T-helper 1 cell treated with Interleukin-12 subunit alpha and Interleukin-12 subunit beta and Interleukin-4 antibody, amounts not matched to agents 30 ng/mL and 1 ng/mL, for 36 hours (primary cell): ENCODE results near the gene LRRFIP1. TPM values are rescaled to one million over a fixed set of nuclear protein-coding genes. Genes with fewer than 3 reads are reported as not detected.

Experiments
- intact Hi-C: fragments of 100-400 bp; cut with micrococcal nuclease; formaldehyde crosslinking; loops from one replicate; pipeline ENCODE4 v1.15.1; 2024
- total RNA-seq: library from RNA; stranded (reverse); gene quantifications from 2 replicates; pipeline ENCODE4 v1.2.3, GENCODE V29; 2022

LRRFIP1 gene
- total RNA-seq, 1 donor from 2014 or later: 217 TPM

GRCh38 chr2:237818066-237818473, 190.7 kb downstream of the LRRFIP1 start:
- intact Hi-C loops: no loop called here

DNA sequence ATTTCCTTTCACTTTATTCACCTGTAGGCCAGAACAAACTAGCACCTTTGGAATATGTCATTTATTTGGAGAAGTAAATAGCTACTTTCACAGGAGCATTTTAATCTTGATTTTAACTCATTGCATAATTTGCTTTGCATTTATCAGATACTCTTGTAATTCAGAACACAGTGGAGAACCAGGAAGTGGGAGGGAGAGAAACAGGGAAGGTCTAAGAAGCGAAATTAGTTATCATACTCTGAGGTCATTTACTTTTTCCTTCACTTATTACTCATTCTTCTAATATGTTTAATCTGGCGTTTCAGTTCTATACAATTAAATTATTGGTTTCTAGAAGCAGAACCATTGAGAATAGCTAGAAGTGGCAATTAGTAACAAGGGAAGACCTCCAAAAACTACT, 191.8 kb downstream of the LRRFIP1 start:
- intact Hi-C loops: no loop called here

DNA sequence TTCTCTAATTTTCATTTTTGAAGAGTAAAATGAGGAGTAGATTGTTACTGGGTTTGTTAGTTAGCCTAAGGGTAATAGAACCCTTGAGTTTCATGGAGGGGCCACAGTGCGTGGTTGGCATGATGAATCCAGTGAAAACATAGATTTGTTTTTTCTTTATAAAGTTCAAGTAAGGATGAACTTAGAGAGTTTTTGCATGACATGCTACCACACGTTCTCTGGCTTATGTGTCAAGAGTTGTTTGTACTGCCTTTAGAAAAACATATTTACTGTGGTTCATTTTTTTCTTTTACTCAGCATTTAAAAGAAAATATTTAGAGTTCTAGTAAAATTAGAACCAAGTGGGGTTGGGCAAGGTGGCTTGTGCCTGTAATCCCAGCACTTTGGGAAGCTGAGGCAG, 193.0 kb downstream of the LRRFIP1 start:
- intact Hi-C loops: no loop called here

DNA sequence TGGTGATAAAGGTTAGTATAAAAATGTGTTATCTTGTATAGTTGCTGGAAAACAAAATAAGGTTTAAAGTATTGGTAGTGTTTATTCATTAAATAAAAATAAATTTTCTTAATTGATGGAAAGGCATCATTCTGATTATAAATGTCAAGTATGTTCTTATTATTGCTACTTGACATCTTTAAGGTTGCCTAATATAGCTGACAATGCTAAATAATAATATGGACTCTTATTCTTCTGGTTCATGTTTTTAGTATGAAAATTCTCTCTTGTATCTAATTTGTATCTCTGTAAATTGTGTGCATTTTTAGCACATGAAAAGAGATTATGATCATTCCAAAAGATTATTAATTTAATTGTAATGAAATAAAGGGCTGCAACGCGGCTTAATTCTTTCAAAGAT, 196.2 kb downstream of the LRRFIP1 start:
- intact Hi-C loops: no loop called here

DNA sequence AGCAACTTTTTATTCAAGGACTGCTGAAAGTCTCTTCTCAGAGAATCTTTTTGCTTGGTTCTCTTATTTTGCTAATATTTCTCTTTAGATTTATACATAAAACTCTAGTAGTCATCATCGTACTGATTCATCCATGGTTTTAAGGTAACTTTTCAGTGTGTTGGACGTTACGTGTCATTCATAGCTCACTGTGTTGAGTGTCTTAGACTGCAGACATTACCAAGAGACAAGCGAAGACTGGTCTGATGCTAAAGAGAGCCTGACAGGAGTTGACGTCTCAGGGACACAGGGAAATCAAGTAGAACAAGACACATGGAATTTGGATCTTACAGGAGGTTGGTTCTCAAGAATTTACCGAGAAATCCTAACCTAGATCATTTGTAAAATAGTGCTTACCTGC, 196.7 kb downstream of the LRRFIP1 start:
- intact Hi-C loops: no loop called here

- intact Hi-C loops: no loop called here
Measured at GRCh38 chr2:237827421-237827987, 200.1 kb downstream of the LRRFIP1 start.

Other genes starting within 250 kb of the LRRFIP1 start
- 1.4 and 1.5 TPM in 2 replicates for gene COL6A3, start 213.4 kb upstream of the LRRFIP1 start, total RNA-seq
- gene MLPH, start 140.3 kb upstream of the LRRFIP1 start, total RNA-seq: not detected in 2 replicates
- gene PRLH, start 61.0 kb upstream of the LRRFIP1 start, total RNA-seq: not detected in 2 replicates
- gene RAB17, start 36.9 kb upstream of the LRRFIP1 start, total RNA-seq: not detected in 2 replicates
- 0.63 and 1.1 TPM in 2 replicates for gene RBM44, start 171.2 kb downstream of the LRRFIP1 start, total RNA-seq
- 11.8 and 15.0 TPM in 2 replicates for gene RAMP1, start 232.0 kb downstream of the LRRFIP1 start, total RNA-seq